ENCODE measurements around the gene BAX.

BAX gene

DNA sequence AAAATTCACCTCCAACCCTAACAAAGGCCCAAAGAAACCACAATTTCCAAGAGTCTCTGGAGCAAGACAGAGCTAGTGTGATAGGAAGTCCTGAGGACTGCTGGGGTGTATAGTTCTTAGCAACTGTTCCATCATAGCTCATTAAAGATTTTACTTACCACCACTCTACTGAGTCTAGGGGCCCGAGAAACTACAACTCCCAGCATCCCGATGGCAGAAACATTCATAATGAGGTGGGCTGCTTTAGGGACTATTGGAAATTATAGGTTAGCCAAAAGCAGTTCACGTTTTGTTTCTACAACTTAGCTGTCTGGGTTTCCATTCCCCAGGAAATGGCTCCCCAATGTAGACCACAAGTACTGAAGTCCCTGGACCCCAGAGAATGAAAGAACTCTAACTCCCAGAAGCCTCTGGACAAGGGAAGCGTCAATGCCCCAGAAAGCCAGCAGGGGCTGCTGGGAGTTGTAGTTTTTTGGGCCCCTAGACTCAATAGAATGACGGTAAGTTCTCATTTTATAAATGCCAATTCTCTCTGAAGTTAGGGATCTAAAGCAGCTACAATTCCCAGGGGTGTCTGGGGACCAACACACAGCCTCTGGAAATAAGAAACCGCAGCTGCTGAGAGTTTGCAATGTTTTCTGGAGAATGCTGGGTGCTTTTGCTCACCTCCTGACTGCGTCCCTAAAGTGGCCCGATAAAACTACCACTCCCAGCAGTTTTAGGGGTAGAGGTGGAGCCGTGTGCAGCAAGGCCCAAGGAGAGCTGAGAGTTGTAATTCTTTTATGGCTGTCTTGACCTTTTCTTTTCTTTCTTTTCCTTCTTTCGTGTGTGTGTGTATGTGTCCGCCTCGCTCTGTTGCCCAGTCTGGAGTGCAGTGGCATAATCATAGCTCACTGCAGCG is 21.5 kb downstream of the BAX start:
- DNase-seq (ENCODE audit: extremely low read depth, low read depth) = no peak
- TF ChIP-seq, protein P1, sequence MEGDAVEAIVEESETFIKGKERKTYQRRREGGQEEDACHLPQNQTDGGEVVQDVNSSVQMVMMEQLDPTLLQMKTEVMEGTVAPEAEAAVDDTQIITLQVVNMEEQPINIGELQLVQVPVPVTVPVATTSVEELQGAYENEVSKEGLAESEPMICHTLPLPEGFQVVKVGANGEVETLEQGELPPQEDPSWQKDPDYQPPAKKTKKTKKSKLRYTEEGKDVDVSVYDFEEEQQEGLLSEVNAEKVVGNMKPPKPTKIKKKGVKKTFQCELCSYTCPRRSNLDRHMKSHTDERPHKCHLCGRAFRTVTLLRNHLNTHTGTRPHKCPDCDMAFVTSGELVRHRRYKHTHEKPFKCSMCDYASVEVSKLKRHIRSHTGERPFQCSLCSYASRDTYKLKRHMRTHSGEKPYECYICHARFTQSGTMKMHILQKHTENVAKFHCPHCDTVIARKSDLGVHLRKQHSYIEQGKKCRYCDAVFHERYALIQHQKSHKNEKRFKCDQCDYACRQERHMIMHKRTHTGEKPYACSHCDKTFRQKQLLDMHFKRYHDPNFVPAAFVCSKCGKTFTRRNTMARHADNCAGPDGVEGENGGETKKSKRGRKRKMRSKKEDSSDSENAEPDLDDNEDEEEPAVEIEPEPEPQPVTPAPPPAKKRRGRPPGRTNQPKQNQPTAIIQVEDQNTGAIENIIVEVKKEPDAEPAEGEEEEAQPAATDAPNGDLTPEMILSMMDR (IDR thresholded peaks at IDR 0.05; ENCODE audit: low read depth, low read length) = no peak

GRCh38 chr19:48977061-48977460 is 22.4 kb downstream of the BAX start:
- TF ChIP-seq, protein P1 (IDR thresholded peaks at IDR 0.05; ENCODE audit: low read depth, low read length) = no peak
- DNase-seq (ENCODE audit: extremely low read depth, low read depth) = no peak

DNA sequence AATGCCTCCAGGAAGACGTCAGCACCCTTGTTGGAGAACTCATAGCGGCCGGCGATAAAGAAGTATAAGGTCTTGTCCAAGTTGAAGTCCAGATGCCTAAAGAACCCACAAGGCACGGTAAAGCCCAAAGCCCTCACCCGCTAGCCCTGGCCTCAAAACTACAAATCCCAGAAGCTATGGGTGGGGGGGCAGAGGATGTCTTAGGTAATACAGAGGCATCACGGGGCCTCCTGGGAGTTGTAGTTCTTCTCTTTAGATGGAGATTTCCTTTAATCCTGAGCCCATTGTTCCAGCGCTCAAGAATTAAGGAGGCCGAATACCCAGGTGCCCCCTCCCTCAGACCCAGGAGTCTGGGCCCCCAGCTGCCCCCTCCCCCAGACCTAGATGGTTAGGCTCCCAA is 27.6 kb downstream of the BAX start:
- no peak for DNase-seq (ENCODE audit: extremely low read depth, low read depth)
- TF ChIP-seq, protein P1 (IDR thresholded peaks at IDR 0.05; ENCODE audit: low read depth, low read length) = no peak

DNA sequence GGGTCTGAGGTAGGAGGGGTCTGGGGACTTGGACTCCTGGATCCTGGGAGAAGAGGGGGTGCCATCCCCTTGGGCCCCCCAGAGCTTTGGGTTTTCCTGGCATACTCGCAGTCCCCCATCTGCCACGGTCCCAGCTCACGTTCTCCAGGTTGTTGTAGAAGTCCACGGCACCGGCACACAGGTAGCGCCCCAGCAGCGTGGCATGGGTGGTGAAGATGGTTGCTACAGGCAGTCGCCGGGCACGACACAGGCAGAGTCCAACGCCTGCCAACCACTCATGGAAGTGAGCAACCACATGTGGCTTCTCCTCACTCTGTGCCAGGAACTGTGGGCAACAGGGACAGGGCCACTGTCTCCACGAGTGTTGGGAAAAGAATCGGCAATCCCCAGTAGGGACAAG is 31.0 kb downstream of the BAX start:
- no peak for DNase-seq (ENCODE audit: extremely low read depth, low read depth)
- TF ChIP-seq, protein P1 (IDR thresholded peaks at IDR 0.05; ENCODE audit: low read depth, low read length) = no peak

- no peak for DNase-seq (ENCODE audit: extremely low read depth, low read depth)
- TF ChIP-seq, protein P1 (IDR thresholded peaks at IDR 0.05; ENCODE audit: low read depth, low read length) = no peak
These were observed 31.5 kb downstream of the BAX start for GRCh38 chr19:48986211-48986610.

GRCh38 chr19:48987323-48987722 is 32.6 kb downstream of the BAX start:
- TF ChIP-seq, protein P1 (IDR thresholded peaks at IDR 0.05; ENCODE audit: low read depth, low read length) = no peak
- DNase-seq (ENCODE audit: extremely low read depth, low read depth) = no peak

DNA sequence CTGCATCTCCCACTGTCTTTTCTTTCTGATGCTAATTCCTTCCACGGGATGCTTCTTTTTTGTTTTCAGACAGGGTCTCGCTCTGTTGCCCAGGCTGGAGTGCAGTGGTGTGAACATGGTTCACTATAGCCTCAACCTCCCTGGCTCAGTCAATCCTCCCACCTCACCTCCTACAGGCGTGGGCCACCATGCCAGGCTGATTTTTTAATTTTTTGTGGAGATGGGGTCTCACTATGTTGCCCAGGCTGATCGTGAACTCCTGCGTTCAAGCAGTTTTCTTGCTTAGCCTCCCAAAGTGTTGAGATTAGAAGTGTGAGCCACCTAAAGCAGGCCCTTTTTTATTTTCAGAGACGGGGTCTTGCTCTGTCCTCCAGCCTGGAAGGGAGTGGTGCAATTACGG is 33.6 kb downstream of the BAX start:
- TF ChIP-seq, protein P1 (IDR thresholded peaks at IDR 0.05; ENCODE audit: low read depth, low read length) = no peak
- no peak for DNase-seq (ENCODE audit: extremely low read depth, low read depth)
